Urinary bladder (tissue), 4 donors: ENCODE measurements around the gene NDRG3. TPM values are rescaled to one million over a fixed set of nuclear protein-coding genes. Genes with fewer than 3 reads are reported as not detected.

Experiments
- DNase-seq: peaks from one replicate; pipeline ENCODE4 v3.0.0-alpha.2; 2015; ENCODE audit errors: extremely low spot score
- H3K27ac ChIP-seq: one replicate; pipeline ENCODE4 v1.5.1; 2013; ENCODE audit warnings: low read depth, mild to moderate bottlenecking, moderate library complexity
- H3K36me3 ChIP-seq: one replicate; pipeline ENCODE4 v1.6.1; 2013; ENCODE audit warnings: mild to moderate bottlenecking, moderate library complexity; ENCODE audit not compliant: insufficient read depth
- H3K4me1 ChIP-seq: one replicate; pipeline ENCODE4 v1.6.1; 2013; ENCODE audit warnings: mild to moderate bottlenecking, moderate library complexity; ENCODE audit not compliant: insufficient read depth
- H3K4me3 ChIP-seq: one replicate; pipeline ENCODE4 v1.5.1; 2013; ENCODE audit warnings: low read depth, low read length
- WGBS: extraction: QIAGEN DNeasy Blood & Tissue Kit; methylation state at CpG from one replicate; pipeline ENCODE4 v1.1.7; 2013; 5-methylcytosine and 5-hydroxymethylcytosine counted together
- polyA plus RNA-seq: library from polyadenylated mRNA; stranded (reverse); fragments of 200-250 nt; gene quantifications from one replicate; pipeline ENCODE4 v1.2.3, GENCODE V29; 2013
- total RNA-seq: library from RNA; depleted of rRNA; stranded (reverse); fragments of >200 nt; gene quantifications from one replicate; pipeline ENCODE4 v1.2.3, GENCODE V29; 2014
- donor health status: healthy with polysubstance abuse.
- donor health status: healthy.

Gene NDRG3
- total and polyA plus RNA-seq, 2 donors: 21.7 to 26.9 TPM

DNA sequence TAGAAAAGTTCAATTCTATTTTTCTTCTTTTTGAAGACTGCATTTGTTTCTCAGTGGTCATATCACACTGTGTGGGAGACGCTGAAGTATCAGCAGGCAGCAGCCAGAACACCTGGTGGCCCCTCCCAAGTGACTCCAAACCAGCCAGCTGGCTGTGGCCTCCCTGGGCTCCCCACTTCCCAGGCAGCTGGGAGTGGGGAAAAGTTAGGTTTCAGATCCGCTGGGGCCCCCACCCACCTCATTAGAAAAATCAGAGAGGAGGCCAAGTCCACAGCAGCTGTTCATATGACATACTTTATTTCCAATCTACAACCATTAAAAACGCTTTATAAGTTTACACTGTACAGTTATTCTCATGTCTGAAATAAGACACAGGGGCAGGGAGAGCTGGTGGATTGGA lies 31.3 kb upstream of the NDRG3 start:
- no peak overlapping the region for H3K4me3 ChIP-seq
- 37% methylated on average over 3 of the region's 3 CpGs for WGBS
- no peak for DNase-seq
- no peaks in the 10 kb centered on the region for H3K36me3 ChIP-seq
- no peaks in the 10 kb centered on the region for H3K4me1 ChIP-seq
- no peak overlapping the region for H3K27ac ChIP-seq

DNA sequence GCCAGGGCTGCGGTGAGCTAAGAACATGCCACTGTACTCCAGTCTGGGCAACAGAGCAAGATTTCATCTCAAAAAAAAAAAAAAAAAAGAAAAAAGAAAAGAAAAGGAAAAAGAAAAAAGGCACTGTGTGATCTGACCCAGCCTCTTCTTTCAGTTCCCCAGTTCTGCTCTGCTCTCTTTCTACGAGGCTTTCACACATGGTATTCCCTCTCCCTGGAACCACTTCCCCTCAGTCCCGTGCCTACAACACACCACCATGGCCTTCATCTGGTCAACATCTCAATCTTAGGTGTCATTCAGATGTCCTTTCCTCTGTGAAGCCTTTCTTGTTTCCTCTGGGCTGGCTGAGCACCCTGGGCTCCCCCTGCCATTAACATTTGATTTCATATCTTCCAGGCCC lies 29.9 kb upstream of the NDRG3 start:
- WGBS: 88% methylated on average over 3 of the region's 3 CpGs
- no peak for DNase-seq
- no peaks in the 10 kb centered on the region for H3K36me3 ChIP-seq
- no peak overlapping the region for H3K27ac ChIP-seq
- no peaks in the 10 kb centered on the region for H3K4me1 ChIP-seq
- no peak overlapping the region for H3K4me3 ChIP-seq

DNA sequence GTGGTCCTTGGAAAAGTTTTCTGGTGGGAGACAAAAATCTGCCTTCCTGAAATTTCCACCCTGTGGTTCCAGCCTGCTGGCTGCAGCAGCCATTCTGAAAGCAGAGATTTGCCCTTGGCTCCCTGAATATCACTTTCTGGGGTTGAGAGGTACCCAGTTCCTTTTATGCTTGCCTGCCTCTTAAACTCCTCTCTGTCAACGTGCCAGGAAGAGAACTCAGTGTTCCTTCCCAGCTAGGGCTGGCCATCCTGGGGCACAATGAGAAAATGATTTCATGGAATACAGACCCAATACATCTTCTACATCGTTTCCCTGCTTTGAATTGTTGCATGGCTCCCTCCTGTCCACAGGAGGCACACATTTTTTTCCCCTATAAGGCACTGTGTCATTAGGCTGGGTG lies 29.3 kb upstream of the NDRG3 start:
- H3K4me3 ChIP-seq: no peak overlapping the region
- no peak overlapping the region for H3K27ac ChIP-seq
- no peaks in the 10 kb centered on the region for H3K4me1 ChIP-seq
- 63% methylated on average over 2 of the region's 2 CpGs for WGBS
- DNase-seq: no peak
- no peaks in the 10 kb centered on the region for H3K36me3 ChIP-seq

DNA sequence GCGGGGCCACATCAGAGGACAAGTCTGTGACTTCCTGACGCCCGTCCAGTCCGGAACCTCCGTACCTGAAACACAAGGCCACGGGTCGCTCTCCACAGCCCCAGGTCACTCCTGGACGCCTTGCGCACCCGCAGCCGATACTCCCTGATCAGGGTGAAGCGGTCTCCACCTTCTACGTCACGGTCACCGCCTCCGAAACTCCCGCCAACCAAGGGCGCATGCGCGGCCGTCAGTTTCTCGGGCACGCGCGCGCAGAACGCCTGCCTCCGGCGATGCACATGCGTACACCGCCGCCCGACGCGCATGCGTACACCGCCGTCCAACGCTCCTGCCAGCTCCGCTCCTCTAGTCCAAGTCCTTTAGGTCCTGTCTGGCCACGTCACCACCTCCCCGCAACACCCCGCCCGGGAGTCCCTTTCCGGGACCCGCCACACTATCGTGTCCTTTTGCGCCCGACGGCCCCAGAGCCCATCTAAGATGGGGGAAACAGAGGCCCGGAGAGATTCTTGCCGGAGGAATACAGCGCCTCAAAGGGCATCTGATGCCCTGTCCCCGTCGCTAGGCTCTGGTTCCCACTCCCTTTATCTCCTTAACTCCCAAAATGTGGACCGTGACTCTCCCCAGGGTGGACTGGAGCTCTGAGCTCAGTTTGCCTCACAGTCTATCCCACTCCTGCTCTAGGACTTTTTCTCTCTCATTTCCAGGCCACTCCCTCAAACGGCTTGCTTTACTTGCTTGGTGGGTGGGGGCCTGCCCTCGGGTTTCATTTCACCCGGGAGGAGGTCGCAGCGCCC lies 27.9 kb upstream of the NDRG3 start, which contains the start of gene DSN1:
Gene DSN1 (minus strand): TSS at position 167 of the 794 bp plus-strand sequence. CDS start 2,305 bp downstream, outside the sequence.
- H3K4me3 ChIP-seq: peak within 1 kb of the TSS; percentile 64
- H3K36me3 ChIP-seq: no peaks in the 10 kb centered on the region
- peak within 1 kb of the TSS; percentile 87 for H3K27ac ChIP-seq
- DNase-seq: peak; percentile 92
- H3K4me1 ChIP-seq: no peaks in the 10 kb centered on the region
- WGBS: under 1% methylated on average over 61 of the region's 61 CpGs

DNA sequence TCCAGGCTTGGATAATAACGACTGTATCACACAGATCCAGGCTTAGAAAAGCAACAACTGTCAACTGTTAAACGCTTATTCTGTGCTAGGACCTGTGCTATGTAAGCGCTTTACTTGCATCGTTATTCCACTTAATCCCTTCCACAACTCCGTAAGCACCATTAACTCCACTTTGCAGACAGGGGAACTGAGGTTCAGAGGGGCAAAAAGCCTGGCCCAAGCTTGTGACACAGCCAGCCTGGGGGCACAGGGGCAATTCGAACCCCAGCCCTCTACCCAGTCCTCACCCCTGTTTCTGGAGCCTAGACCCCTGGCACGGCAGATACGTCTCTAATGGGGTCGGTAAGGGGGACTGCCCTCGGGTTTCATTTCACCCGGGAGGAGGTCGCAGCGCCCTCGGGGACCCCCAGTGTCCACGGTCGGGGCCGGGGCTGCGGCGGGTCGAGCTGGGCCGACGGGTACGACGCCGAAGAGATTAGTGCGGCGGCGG lies 27.3 kb upstream of the NDRG3 start:
- Histone ChIP-seq H3K36me3 (no peaks in the 10 kb centered on the region), H3K4me3 (peak overlapping the region; percentile 64), H3K4me1 (no peaks in the 10 kb centered on the region), H3K27ac (peak overlapping the region; percentile 7)
- no peak for DNase-seq
- 1% methylated on average over 28 of the region's 28 CpGs for WGBS

DNA sequence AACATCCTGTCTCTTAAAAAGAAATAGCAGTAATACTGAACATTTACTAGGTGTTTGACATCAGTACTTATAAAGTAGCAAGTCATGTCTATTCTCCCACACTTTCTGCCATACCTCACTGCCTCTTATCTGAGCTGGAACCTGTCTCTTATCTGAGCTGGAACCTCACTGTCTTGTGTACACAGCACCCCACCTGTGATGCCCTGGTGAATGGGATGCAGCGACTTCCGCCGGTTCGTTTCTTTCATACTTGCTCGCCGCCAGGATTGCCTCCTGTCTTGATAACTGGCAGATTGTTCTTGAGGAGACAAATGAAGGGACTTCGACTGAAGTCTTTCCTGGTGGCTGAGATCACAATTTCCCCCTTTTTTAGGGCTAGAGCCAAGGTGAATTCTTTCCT lies 24.8 kb upstream of the NDRG3 start:
- 87% methylated on average over 7 of the region's 7 CpGs for WGBS
- peaks cover 1% of the 10 kb centered on the region for H3K36me3 ChIP-seq
- H3K4me3 ChIP-seq: no peak overlapping the region
- no peak for DNase-seq
- H3K4me1 ChIP-seq: no peaks in the 10 kb centered on the region
- H3K27ac ChIP-seq: no peak overlapping the region

DNA sequence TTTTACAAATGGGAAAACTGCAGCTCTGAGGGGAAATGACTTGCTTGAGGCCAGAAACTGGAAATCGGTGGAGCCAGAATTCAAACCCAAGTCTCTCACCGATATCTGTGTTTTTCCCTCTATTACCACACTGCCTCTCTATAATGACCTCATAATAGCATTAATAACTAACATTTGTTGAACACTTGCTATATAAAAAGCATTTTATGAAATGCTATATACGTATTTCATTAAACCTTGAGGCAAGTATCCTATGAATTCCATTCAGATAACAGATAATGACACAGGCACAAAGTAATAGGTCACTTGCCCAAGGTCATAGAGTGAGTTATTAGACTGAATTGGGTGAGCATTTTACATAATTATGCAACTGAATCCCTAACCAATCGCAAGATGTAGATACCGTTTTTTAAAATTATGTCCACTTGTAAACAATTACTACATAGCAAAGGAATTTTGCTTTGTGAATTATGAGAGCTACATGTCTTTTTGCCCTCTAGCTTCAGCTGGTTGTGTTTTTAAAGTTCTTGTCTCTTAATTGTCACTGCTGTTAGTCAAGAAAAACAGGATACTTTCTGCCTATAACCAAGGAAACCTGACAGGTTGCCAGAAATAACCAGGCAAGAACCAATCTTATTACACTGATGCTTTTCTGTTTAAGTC lies 23.0 kb upstream of the NDRG3 start:
- no peaks in the 10 kb centered on the region for H3K4me1 ChIP-seq
- WGBS: 70% methylated on average over 5 of the region's 5 CpGs
- DNase-seq: no peak
- peaks cover 1% of the 10 kb centered on the region for H3K36me3 ChIP-seq
- no peak overlapping the region for H3K4me3 ChIP-seq
- no peak overlapping the region for H3K27ac ChIP-seq

DNA sequence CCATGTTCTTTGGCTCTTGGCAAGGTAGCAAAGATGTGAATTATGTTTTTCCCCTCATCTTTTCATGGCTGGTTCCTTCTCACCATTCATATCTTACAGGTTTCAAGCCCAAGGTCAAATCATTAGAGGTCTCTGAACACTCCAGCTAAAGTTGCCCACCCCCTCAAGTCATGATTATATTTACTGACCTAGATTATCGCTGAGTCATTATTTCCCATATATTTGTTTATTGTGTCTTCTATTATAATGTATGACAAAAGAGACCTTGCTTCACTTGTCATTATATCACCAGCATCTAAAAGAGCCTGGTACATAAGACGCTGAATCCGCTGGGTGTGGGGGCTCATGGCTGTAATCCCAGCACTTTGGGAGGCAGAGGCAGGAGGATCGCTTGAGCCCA lies 15.2 kb upstream of the NDRG3 start:
- Histone ChIP-seq H3K4me1 (no peaks in the 10 kb centered on the region), H3K36me3 (peaks cover 1% of the 10 kb centered on the region), H3K27ac (no peak overlapping the region), H3K4me3 (no peak overlapping the region)
- WGBS: 96% methylated on average over 4 of the region's 4 CpGs
- DNase-seq: no peak

DNA sequence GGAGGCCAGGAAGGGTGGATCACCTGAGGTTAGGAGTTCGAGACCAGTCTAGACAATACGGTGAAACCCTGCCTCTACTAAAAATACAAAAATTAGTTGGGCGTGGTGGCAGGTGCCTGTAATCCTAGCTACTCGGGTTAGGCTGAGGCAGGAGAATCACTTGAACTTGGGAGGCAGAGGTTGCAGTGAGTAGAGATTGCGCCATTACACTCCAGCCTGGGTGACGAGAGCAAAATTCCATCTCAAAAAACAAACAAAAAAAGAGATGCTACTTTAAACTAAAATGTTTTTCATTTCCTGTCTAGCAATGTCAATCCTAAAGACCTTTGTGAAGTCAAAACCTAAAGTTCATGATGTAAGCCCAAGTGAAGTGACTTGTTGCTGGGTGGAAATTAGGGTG lies 14.8 kb upstream of the NDRG3 start:
- WGBS: 93% methylated on average over 6 of the region's 6 CpGs

DNA sequence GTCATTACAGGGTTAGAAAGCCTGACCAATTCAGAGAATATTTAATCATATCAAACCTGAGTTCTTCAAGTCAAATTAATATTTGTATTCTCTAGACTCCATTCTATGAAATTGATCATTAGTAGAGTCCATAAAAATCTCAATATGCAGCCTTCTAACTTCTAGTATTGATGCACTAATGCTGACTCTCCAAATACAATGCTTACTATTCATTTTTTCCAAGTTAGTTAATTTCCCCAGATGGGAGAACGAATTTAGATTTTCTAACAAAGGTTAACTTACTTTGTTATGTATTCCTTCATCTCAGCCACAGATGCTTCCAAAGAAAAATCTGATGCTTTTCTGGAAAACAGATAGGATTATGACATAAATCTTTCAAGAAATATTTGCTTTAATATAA lies 12.4 kb upstream of the NDRG3 start:
- Histone ChIP-seq H3K36me3 (no peaks in the 10 kb centered on the region), H3K4me3 (no peak overlapping the region), H3K27ac (no peak overlapping the region), H3K4me1 (no peaks in the 10 kb centered on the region)
- no peak for DNase-seq
- WGBS: 89% methylated on average over 1 of the region's 1 CpG

More for the DNA sequence above, 14.8 kb upstream of the NDRG3 start:
- no peak for DNase-seq
- no peak overlapping the region for H3K4me3 ChIP-seq
- no peak overlapping the region for H3K27ac ChIP-seq
- H3K4me1 ChIP-seq: no peaks in the 10 kb centered on the region
- no peaks in the 10 kb centered on the region for H3K36me3 ChIP-seq

DNA sequence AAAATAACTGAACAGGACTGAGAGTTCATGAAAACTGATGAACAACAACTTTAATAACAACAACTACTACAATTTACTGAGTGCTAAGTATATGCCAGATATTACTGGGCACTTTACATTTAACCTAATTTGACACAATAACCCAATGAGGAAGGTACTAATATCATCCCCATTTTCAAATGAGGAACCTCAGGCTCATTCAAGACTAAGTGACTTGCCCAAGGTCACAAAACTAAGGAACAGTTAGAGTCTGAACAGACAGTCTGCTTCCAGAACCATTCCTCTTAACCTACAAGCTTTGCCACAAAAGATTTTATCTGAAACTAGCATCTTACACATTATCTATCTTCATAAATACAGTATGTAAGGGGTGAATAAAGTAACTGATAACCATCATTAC lies 10.6 kb upstream of the NDRG3 start:
- no peak overlapping the region for H3K4me3 ChIP-seq
- peak overlapping the region; percentile 10 for H3K27ac ChIP-seq
- H3K36me3 ChIP-seq: no peaks in the 10 kb centered on the region
- no peak for DNase-seq
- no peaks in the 10 kb centered on the region for H3K4me1 ChIP-seq

DNA sequence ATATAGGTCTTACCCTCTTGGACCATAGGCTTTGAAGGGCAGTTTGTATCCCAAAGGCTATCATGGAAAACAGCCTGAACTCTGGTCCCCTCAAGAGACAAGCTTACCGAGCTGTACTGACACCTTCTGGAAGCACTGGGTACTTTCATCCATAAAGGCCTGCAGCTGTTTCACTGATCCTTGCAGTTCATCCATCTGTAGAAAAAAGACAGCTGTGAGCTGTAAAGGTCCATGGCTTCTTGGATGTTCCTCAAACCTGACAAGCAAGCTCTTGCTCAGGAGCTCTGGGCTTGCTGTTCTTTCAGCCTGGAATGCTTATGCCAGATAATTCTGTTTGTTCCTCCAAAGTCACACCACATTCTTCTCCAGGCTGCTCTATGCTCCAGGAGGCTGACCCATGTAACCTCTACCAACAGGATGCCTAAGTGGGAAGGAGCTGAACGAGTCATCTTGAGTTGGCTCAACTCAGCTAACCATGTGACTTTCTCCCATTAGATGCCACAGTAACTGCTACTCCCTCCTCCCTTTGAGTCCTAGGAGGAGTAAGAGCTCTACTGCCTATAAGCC lies 8.8 kb upstream of the NDRG3 start:
- Histone ChIP-seq H3K27ac (no peak overlapping the region), H3K36me3 (no peaks in the 10 kb centered on the region), H3K4me1 (no peaks in the 10 kb centered on the region), H3K4me3 (no peak overlapping the region)
- peak; percentile 18 for DNase-seq
- 4% methylated on average over 2 of the region's 2 CpGs for WGBS

DNA sequence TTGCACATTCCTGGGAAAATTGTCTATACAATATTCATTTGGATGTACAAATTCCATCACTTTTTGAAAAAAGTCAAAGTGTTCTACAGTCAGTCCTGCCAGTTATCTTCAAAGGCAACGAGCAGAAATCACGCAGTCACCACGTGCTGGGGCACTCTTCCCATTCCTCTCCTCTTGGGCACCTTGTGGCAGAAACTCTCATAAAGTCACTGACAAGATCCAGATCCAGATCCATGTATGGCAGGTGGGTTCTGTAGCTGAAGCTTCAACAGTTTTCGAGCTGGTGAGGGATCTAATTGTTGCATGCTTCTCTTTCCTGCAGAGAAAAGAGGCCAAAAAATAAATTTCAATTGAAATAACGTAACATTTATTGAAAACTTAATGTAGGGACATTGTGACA lies 6.7 kb upstream of the NDRG3 start:
- Histone ChIP-seq H3K27ac (no peak overlapping the region), H3K4me3 (no peak overlapping the region), H3K4me1 (no peaks in the 10 kb centered on the region), H3K36me3 (no peaks in the 10 kb centered on the region)
- 74% methylated on average over 5 of the region's 5 CpGs for WGBS
- DNase-seq: no peak
